GM12892 (cell line): ENCODE data around the gene SFXN5.

Experiments
- POLR2A ChIP-seq: IDR thresholded peaks from 2 replicates; pipeline ENCODE4 v1.6.1; 2011; ENCODE audit warnings: low read depth, low read length, control low read depth
- POLR2AphosphoS5 ChIP-seq: IDR thresholded peaks from 2 replicates; pipeline ENCODE4 v1.6.1; 2011; ENCODE audit warnings: low read depth, low read length, control low read depth
- TAF1 ChIP-seq: IDR thresholded peaks from 2 replicates; pipeline ENCODE4 v1.6.1; 2011; ENCODE audit warnings: low read depth, mild to moderate bottlenecking, control low read depth, low read length, borderline replicate concordance

- TF ChIP-seq POLR2A (no peak), POLR2AphosphoS5 (no peak), TAF1 (no peak)
Measured at GRCh38 chr2:73107211-73107926, 35.9 kb upstream of the SFXN5 start.
